ENCODE results near the gene MAML2. TPM values are rescaled to one million over a fixed set of nuclear protein-coding genes. Genes with fewer than 3 reads are reported as not detected.

Gene MAML2
- total and polyA plus RNA-seq, 2 of the 13 experiments (the other 11 are each of a cell fraction or from before 2014, with no cell fraction given), result 2.3 to 25.9 TPM

- TF ChIP-seq PAXIP1 (CRISPR knock-in tag; conservative IDR thresholded peaks at IDR 0.05) (no peak), AHR (CRISPR knock-in tag; IDR thresholded peaks at IDR 0.05) (no peak), RFXANK (CRISPR knock-in tag; IDR thresholded peaks at IDR 0.05) (peak; percentile 84; the same call in 1 of the 2 replicates)
Observed at GRCh38 chr11:96306933-96307775, 35.8 kb downstream of the MAML2 start (continued).

- peaks cover 1 to 4% of the 10 kb centered on the region in 2 experiments; a peak in 1 of 5 replicates for H3K36me3 ChIP-seq (replicated peaks in 1 of 2; ENCODE audit: control insufficient read depth in 1 of 2, insufficient read depth in 2 of 2, low read length in 2 of 2)
- no peak for TF ChIP-seq SNAPC2 (CRISPR knock-in tag; IDR thresholded peaks at IDR 0.05)
- ATAC-seq, result no peak
- 96% methylated on average over 3 of the region's 3 CpGs for WGBS (ENCODE audit: low lambda C conversion rate)
- DNase-seq (ENCODE audit: low spot score), result no peak
- H2AFZ ChIP-seq (ENCODE audit: low read length), result no peak overlapping the region
- H3K4me1 ChIP-seq (ENCODE audit: insufficient read depth, low read length), result peaks cover 38% of the 10 kb centered on the region
- ChIA-PET CTCF (ENCODE audit: low intra/inter-chr PET ratio, low total read pairs) (no interaction called here), POLR2A (no interaction called here)
- in situ Hi-C loops (cut with HindIII; ENCODE audit: extremely low pct_ligation_motif_present, low pct_unique_long_range_greater_than_20kb) (no loop called here), intact Hi-C loops (cut with micrococcal nuclease; ENCODE audit: unreplicated experiment) (no loop called here)
- no peak overlapping the region for H3K27ac ChIP-seq (ENCODE audit: extremely low read length, insufficient read depth, low read length)
- no peaks in the 10 kb centered on the region for H3K27me3 ChIP-seq (ENCODE audit: control insufficient read depth in 1 of 2, insufficient read depth in 2 of 2, low read length in 2 of 2)
- H3K4me2 ChIP-seq (ENCODE audit: low read depth, low read length), result no peak overlapping the region
- H4K20me1 ChIP-seq (ENCODE audit: insufficient read depth, low read length), result peaks cover 13% of the 10 kb centered on the region
- no peaks in the 10 kb centered on the region for H3K9me3 ChIP-seq (ENCODE audit: low read length)
- FAIRE-seq, result no peak
- no peak overlapping the region for H3K4me3 ChIP-seq (replicated peaks in 1 of 3; ENCODE audit: insufficient read depth in 1 of 3, low read depth in 2 of 3, low read length in 3 of 3)
- no peak overlapping the region for H3K9ac ChIP-seq (ENCODE audit: insufficient read depth, low read depth, low read length)
- H3K79me2 ChIP-seq (ENCODE audit: insufficient read depth, low read length), result peaks cover 45% of the 10 kb centered on the region
- no TSS peak for BruUV-seq (replicated peaks)
Observed at GRCh38 chr11:96306600-96306932, 36.4 kb downstream of the MAML2 start.
